Loucy (cell line): ENCODE results near the gene RRN3.

ENCODE experiments used
- EZH2phosphoT487 ChIP-seq: fragments of 200-600 bp; IDR thresholded peaks from 2 replicates; pipeline ENCODE4 v1.6.1; 2018; ENCODE audit warnings: antibody characterized with exemption, mild to moderate bottlenecking, moderate library complexity, borderline replicate concordance
- TF ChIP-seq, protein P1 (sequence below): fragments of 200-600 bp; sonication (generic); conservative IDR thresholded peaks from 2 replicates; pipeline ENCODE4 v1.5.1; 2014; ENCODE audit warnings: mild to moderate bottlenecking, antibody characterized with exemption, low read length

GRCh38 chr16:15059324-15059723, 34.7 kb downstream of the RRN3 start:
- TF ChIP-seq, protein P1, sequence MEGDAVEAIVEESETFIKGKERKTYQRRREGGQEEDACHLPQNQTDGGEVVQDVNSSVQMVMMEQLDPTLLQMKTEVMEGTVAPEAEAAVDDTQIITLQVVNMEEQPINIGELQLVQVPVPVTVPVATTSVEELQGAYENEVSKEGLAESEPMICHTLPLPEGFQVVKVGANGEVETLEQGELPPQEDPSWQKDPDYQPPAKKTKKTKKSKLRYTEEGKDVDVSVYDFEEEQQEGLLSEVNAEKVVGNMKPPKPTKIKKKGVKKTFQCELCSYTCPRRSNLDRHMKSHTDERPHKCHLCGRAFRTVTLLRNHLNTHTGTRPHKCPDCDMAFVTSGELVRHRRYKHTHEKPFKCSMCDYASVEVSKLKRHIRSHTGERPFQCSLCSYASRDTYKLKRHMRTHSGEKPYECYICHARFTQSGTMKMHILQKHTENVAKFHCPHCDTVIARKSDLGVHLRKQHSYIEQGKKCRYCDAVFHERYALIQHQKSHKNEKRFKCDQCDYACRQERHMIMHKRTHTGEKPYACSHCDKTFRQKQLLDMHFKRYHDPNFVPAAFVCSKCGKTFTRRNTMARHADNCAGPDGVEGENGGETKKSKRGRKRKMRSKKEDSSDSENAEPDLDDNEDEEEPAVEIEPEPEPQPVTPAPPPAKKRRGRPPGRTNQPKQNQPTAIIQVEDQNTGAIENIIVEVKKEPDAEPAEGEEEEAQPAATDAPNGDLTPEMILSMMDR, result no peak
- TF ChIP-seq EZH2phosphoT487, result no peak
